Gastrocnemius medialis (tissue), 4 donors: ENCODE measurements around the gene TLE2. TPM values are rescaled to one million over a fixed set of nuclear protein-coding genes. Genes with fewer than 3 reads are reported as not detected.
A peak's percentile ranks its signal among the peaks of the same experiment; 100 is the strongest.

Source experiments
- ATAC-seq, 2 donors: fragments of 150-250 bp; one replicate each; pipeline ENCODE4 v1.9.1; 2016
- DNase-seq, 2 donors: peaks; one replicate each; pipeline ENCODE4 v3.0.0-alpha.2; 2019
- H3K27ac ChIP-seq, 4 donors: fragments of 200-600 bp; sonication (generic); 1 replicate in 1 of 4; 2 replicates in 3 of 4; pipeline ENCODE4 v1.5.1; 2016 to 2018; ENCODE audit warnings: mild to moderate bottlenecking in 2 of 4, moderate library complexity in 1 of 4
- H3K27me3 ChIP-seq, 3 donors: fragments of 200-600 bp; sonication (generic) in 2 of 3; 1 replicate in 1 of 3; 2 replicates in 2 of 3; pipeline versions ENCODE4 v1.5.1 to v1.6.0; 2016 to 2019; ENCODE audit warnings: mild to moderate bottlenecking in 1 of 3, moderate library complexity in 1 of 3
- H3K36me3 ChIP-seq, 2 donors: fragments of 200-600 bp; sonication (generic) in 1 of 2; one replicate each; pipeline ENCODE4 v1.5.1; 2017 to 2018
- H3K4me1 ChIP-seq, 2 donors: fragments of 200-600 bp; sonication (generic) in 1 of 2; one replicate each; pipeline ENCODE4 v1.5.1; 2016 to 2017; ENCODE audit warnings: mild to moderate bottlenecking in 2 of 2
- H3K4me3 ChIP-seq, 4 donors: fragments of 200-600 bp; sonication (generic) in 3 of 4; 1 replicate in 1 of 4; 2 replicates in 3 of 4; pipeline ENCODE4 v1.5.1; 2016 to 2019; ENCODE audit warnings: mild to moderate bottlenecking in 2 of 4
- H3K9me3 ChIP-seq, 3 donors: fragments of 200-600 bp; sonication (generic) in 2 of 3; 1 replicate in 1 of 3; 2 replicates in 2 of 3; pipeline ENCODE4 v1.5.1; 2016 to 2019
- CTCF ChIP-seq, 5 experiments: fragments of 450-650 bp in 3 of 5; fragments of 200-600 bp in 2 of 5; sonication (generic) in 2 of 5; IDR thresholded peaks in 4 of 5; conservative IDR thresholded peaks in 1 of 5; 1 replicate in 4 of 5; 2 replicates in 1 of 5; pipeline ENCODE4 v1.5.1; 2016 to 2019; ENCODE audit warnings: antibody characterized with exemption in 5 of 5, mild to moderate bottlenecking in 3 of 5, moderate library complexity in 3 of 5
- POLR2A ChIP-seq, 2 donors: fragments of 450-650 bp; IDR thresholded peaks; one replicate each; pipeline ENCODE4 v1.6.1; 2017; ENCODE audit warnings: antibody characterized with exemption in 2 of 2, mild to moderate bottlenecking in 2 of 2, moderate library complexity in 2 of 2
- in situ Hi-C, 4 donors: fragments of 200-750 bp; cut with MboI; loops; one replicate each; pipeline versions ENCODE4 v1.15.0 to v1.8.0; 2017; ENCODE audit warnings: low sequenced_read_pairs in 4 of 4
- intact Hi-C: fragments of 100-400 bp; cut with DNase I; formaldehyde crosslinking; loops from one replicate; pipeline ENCODE4 v1.15.1; 2023; ENCODE audit warnings: low total_unique reads
- total RNA-seq, 4 donors: library from RNA; depleted of rRNA; stranded (reverse); fragments of >200 nt; gene quantifications; one replicate each; pipeline versions ENCODE4 v1.1.0 to v1.2.3, GENCODE V29; 2016

TLE2 gene
- total RNA-seq, 4 donors from 2014 or later: 26.1 to 48.5 (median 45.2) TPM

GRCh38 chr19:3065675-3066357, 36.7 kb upstream of the TLE2 start:
- H3K4me3 ChIP-seq: no peak overlapping the region
- in situ Hi-C loops: loop anchor here in 1 of 4 donors (25.0 kb wide), 1 partner anchor 104 kb away; no protein-coding TSS in a partner anchor

GRCh38 chr19:3064011-3064330, 34.9 kb upstream of the TLE2 start:
- intact Hi-C loops (no loop called here), in situ Hi-C loops (loop anchor here in 1 of 4 donors (25.0 kb wide), 1 partner anchor 102 kb away; no protein-coding TSS in a partner anchor)
- H3K9me3 ChIP-seq: no peaks in the 10 kb centered on the region
- H3K4me3 ChIP-seq: no peak overlapping the region
- DNase-seq (no peak), ATAC-seq (no peak)
- H3K36me3 ChIP-seq: peaks cover 3 to 10% of the 10 kb centered on the region in 2 donors
- H3K4me1 ChIP-seq: peaks cover 24 to 25% of the 10 kb centered on the region in 2 donors
- no peaks in the 10 kb centered on the region for H3K27me3 ChIP-seq
- peak overlapping the region in 3 of 4 donors; percentile 89 to 99 (median 97) for H3K27ac ChIP-seq
- TF ChIP-seq CTCF (IDR thresholded peaks at IDR 0.05 in 4 of 5, conservative IDR thresholded peaks at IDR 0.05 in 1 of 5) (no peak), POLR2A (IDR thresholded peaks at IDR 0.05) (no peak)

More at GRCh38 chr19:3065675-3066357, 36.7 kb upstream of the TLE2 start:
- Histone ChIP-seq H3K4me1 (peaks cover 7 to 12% of the 10 kb centered on the region in 2 donors), H3K36me3 (no peaks in the 10 kb centered on the region), H3K27me3 (no peaks in the 10 kb centered on the region), H3K9me3 (no peaks in the 10 kb centered on the region), H3K27ac (peak overlapping the region in 1 of 4 donors; percentile 20)
- no peak for TF ChIP-seq CTCF (IDR thresholded peaks at IDR 0.05 in 4 of 5, conservative IDR thresholded peaks at IDR 0.05 in 1 of 5)
- no peak for TF ChIP-seq POLR2A (IDR thresholded peaks at IDR 0.05)
- ATAC-seq (no peak), DNase-seq (no peak)
- intact Hi-C loops: no loop called here

GRCh38 chr19:3062165-3063105, 33.4 kb upstream of the TLE2 start, which contains the start of gene TLE5:
Gene TLE5 (minus strand): TSS chr19:3062495. CDS start chr19:3062200, 295 bp downstream.
- no peaks in the 10 kb centered on the region for H3K9me3 ChIP-seq
- DNase-seq (peak in 1 of 2 donors; percentile 57), ATAC-seq (peak; percentile 72 to 79)
- H3K36me3 ChIP-seq: peaks cover 3 to 20% of the 10 kb centered on the region in 2 donors
- in situ Hi-C loops: loop anchor here in 1 of 4 donors (25.0 kb wide), 1 partner anchor 100 kb away; no protein-coding TSS in a partner anchor
- no peaks in the 10 kb centered on the region for H3K27me3 ChIP-seq
- peak within 1 kb of the TSS; percentile 90 to 99 (median 96) for H3K27ac ChIP-seq
- TF ChIP-seq POLR2A (IDR thresholded peaks at IDR 0.05) (peak; percentile 17 to 37), CTCF (IDR thresholded peaks at IDR 0.05 in 4 of 5, conservative IDR thresholded peaks at IDR 0.05 in 1 of 5) (no peak)
- intact Hi-C loops: no loop called here
- H3K4me1 ChIP-seq: peaks cover 38 to 41% of the 10 kb centered on the region in 2 donors
- peak within 1 kb of the TSS; percentile 78 to 92 (median 84) for H3K4me3 ChIP-seq

- Histone ChIP-seq H3K4me1 (peaks cover 46 to 50% of the 10 kb centered on the region in 2 donors), H3K9me3 (no peaks in the 10 kb centered on the region), H3K27ac (peak overlapping the region; percentile 90 to 99 (median 96)), H3K36me3 (peaks cover 3 to 24% of the 10 kb centered on the region in 2 donors), H3K27me3 (no peaks in the 10 kb centered on the region), H3K4me3 (peak overlapping the region; percentile 78 to 92 (median 84))
- peak in 1 of 2 donors; percentile 38 for DNase-seq
- intact Hi-C loops: loop anchor here (2.0 kb wide), 1 partner anchor 27 kb away; no protein-coding TSS in a partner anchor
- ATAC-seq: peak; percentile 15 to 29
- TF ChIP-seq POLR2A (IDR thresholded peaks at IDR 0.05) (no peak), CTCF (IDR thresholded peaks at IDR 0.05 in 4 of 5, conservative IDR thresholded peaks at IDR 0.05 in 1 of 5) (peak in 4 of 5 experiments; percentile 28 to 52 (median 37))
- in situ Hi-C loops: loop anchor here in 1 of 4 donors (25.0 kb wide), 1 partner anchor 99 kb away; no protein-coding TSS in a partner anchor
Measured at GRCh38 chr19:3061182-3062161, 32.4 kb upstream of the TLE2 start.
